GM19463 (cell line): ENCODE measurements around the gene CHRM4.
A peak's percentile ranks its signal among the peaks of the same experiment; 100 is the strongest.

Source experiments
- ATAC-seq: cut with Tn5 transposase; IDR thresholded peaks from one replicate; pipeline ENCODE4 v1.9.1; 2021; ENCODE audit warnings: mild to moderate bottlenecking, moderate library complexity; ENCODE audit not compliant: unreplicated experiment

The CHRM4 gene

DNA sequence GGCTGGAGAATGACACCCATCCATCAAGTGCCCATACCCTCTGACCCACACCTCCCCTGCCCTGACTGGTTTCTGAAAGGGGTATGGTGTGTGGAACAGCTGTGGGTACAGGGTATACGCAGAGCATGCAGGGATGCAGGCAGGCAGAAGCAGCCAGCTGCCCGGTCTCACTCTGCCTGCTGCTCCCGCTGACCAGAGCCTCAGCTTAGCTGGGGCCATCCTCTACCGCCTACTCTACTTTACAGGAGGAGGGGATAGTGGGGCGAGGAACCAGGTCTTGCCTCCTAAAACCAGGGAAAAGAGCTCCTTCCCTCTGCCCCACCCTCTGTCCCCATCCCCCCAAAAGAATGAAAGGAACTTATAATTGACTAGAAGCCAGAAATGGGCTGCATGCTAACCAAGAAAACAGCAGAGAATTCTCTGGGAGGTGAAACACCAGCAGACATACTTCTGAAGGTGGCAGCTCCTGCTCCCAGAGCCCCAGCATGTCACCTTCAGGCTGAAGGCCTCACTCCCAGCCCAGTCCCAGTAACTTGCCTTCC, 13.0 kb upstream of the CHRM4 start:
- ATAC-seq, result no peak

DNA sequence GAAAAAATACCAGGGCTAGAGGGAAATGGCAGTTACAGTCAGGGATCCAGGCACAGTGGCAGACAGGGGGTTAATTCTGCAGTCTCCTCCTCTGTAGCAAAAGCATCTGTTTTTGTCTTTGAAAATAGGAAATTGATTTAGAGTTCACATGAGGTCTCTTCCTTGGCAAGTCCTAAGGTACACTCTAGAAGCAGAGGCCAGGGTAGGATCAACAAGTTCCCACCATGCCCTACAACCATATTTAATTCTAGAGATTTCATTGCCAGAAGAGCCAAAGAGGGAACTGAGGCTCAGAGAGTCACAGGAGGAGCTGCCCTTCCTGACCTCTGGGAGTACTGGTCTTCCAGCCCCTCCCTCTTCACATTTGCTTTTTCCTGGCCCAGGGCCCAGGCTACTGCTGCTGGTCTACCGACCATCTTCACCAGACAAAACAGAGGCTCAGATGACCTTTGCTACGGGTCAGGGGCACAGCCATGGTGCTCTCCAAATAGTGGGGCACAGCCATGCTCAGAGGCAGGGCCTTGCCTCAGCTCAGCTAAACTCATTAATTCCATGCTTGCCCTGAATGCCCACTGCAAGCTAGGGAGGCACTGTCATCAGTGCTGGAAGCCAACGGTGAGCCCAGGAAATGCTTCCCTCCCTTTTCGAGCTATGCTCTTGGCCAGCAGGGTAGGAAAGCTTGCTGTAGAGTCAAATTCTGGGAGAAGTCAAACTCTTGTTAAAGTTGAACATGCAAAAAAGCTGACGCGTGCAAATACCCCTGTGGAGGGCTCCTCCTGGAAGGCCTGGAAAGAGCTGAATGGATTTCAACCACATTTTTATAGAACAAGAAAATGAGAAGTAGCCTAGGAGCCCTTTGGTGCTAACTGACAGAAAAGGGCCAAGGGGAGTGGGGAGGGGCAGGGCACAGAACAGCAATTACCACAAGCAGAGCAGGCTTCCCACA, 11.7 kb upstream of the CHRM4 start:
- no peak for ATAC-seq

DNA sequence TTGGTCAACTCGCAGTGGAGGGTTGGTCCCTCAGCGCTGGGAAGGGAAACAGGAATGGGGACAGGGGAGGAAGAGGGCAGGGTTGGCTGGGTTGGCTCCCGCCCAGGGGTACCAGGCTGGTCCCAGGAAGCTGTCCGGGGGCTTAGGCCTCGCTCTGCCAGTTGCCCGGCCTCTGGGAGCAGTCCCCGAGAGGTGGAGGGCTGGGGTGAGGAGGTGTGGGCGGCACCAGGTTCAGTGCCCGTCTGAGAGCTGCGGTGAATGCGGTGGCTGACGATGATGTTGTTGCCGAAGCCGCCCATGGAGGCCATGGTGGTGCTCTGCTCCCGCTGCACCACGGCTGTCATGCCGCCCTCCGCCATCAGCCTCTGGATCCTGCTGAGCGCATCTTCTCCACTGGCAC, 6.0 kb upstream of the CHRM4 start:
- ATAC-seq, result no peak

DNA sequence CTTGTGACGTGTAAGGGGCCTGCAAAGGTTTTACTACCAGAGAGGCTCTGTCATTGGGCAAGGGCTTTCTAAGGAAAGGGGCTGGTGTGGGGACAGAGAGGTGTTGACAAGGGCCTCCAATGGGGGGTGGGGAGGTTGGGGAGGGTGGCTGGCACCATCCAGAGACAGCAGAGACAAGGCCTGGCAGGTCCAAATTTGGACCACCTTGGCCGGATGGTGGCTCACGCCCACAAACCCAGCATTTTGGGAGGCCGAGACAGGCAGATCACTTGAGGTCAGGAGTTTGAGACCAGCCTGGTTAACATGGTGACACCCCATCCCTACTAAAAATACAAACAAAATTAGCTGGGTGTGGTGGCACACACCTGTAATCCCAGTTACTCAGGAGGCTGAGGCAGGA, 2.2 kb upstream of the CHRM4 start:
- ATAC-seq, result no peak

DNA sequence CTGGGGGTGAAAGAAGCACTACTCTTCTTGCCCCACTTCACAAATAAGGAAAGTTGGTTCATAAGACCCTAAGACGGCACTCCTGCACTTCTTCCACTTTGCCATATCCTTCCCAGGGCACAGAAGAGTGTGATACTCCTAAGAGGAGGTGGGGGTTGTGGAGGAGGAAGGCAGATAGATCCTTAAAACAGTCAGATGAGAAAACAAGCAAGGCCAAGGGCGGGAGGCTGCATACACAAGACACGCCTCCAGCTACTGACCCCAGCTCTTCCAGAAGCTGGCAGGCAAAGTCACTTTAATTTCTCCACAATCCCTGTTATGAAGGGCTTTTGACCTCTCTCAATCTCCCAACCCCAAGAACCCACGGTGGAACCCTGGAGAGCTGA, 1.6 kb upstream of the CHRM4 start:
- ATAC-seq, result no peak

DNA sequence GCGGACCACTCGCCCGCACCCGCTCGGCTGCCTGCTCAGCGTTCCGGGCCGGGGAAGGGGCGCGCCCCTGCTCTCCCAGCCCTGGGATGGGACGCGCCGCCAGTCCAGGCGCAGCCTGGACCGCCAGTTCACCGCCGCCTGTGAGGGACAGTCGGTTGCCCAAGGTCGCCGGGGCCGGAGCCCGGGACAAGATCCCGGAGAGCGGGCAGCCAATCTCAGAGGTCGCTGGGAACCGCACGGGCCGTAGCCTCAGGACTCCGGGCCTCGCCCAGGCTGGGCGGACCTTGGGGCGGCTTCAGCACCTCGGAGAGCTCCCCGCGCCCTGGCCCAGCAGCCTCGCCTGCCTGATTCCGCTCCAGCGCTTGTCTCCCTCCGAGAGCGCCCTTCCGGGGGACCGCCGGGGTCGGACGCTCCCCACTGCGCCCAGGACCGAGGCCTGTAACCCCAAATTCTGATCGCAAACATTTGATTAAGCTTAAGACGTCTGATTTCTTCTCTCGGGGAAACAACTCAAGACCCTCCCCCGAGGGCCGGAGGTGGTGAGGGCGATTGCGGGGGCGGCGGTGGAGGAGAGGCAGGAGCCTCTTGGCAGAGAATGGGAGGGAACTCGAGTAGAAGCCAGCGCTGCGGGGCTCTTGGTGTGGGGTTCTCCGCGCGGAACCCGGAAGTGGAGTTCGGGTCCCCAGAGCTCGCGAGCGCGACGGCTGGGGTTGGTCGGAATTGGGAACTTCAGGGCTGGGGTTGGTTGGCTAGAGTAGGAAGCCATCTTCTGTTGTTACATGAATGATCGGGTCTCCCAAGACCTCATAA, 1.1 kb upstream of the CHRM4 start:
- peak; percentile 64 for ATAC-seq

DNA sequence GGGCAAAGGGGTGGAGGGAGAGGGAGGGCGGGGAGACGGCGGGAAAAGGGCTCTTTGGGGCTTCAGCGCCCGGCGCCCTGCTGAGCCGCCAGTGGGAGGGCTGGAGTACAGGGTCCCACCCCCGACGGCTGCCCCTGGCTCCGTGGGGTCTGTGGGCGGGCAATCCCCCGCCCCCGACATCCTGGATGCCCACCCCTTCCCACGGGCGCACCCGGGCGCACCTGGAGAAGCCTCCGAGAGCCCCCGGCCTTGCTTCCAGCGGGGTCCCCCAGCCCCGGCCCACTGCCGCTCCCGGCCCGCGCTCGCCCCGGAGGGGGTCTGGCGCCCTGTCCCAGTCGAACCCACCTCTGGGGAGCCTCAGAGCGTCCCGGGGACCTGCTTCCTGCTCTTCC, 394 bp downstream of the CHRM4 start:
- no peak for ATAC-seq

DNA sequence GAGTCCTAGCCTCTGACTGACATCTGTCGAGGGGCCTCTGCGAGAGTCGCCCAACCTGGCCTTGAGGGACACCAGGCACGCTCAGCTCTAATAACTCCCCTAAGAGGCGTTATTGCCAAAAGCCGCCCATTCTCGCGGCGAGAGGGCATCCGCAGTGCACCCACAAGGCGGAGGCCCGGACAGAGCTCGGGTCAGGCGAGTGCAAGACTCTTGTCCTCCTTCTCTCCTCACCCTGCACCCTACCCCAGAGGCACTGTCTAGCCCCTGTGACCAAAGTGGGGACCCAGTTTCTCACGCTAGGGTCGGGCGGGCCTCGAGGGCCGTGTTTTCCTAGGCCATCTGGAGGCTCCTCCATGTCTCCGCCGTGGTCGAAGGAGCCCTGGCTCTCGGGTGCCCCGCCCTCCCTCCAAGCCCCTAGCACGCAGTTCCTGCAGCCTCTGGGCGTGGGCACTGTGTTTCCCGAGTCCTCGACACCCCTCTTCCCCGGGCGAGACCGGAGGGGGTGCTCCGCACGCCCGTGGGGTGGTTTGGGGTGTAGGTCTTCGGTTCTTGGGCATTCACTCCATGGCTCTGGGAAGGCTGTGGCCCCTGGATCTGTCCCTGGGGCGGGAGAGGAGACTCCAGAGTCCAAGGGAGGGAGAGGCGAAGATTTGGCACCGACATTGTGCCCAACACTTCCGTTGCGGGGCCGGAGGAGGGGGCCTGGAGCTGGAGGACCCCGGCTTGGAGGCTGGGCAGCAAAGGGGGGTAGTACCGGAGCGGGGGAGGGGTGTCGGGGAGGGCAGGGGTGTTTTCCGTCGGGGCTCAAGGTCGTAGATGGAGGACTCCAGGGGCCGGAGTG, 1.0 kb downstream of the CHRM4 start:
- ATAC-seq, result no peak

DNA sequence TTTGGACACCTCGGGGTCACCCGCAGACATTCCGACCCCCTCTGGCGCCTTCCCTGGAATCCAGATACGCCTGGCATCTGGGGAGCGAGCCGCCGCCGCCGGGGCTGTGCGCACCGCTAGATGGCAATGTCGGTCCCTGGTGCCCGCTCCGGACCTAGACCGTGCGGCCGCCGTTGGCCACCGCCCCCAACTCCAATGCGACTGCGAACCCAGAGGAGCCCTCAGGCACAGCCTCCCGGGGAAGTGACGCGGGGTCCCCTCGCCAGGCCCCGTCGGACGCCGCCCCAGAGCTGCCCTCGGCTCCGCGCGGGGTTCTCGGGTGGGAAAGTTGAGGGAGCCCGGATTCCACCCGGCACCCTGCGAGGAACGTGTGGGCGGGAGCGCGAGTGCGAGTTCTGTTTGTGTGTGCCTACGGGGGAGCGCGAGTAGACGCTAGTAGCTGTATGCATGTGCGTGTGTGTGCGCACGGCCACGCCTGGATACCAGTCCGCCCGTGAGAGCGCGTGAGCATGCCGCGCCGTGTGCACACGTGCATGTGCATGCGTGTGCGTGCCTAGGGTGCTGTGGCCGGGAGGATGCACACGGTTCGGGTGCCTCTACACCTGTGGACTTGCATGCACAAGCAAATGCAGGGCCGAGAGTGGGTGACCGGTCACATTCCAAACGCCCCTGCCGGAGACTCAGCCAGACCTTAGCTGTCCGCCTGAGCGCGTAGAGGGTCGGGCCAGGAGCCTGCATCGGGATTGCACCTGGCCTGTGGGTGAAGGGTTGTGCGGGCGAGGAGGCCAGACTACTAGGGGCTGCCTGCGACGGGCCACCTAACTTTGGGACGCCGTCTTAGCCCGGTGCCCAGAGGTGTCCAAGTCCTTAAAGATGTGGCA, 1.9 kb downstream of the CHRM4 start:
- peak; percentile 55 for ATAC-seq

DNA sequence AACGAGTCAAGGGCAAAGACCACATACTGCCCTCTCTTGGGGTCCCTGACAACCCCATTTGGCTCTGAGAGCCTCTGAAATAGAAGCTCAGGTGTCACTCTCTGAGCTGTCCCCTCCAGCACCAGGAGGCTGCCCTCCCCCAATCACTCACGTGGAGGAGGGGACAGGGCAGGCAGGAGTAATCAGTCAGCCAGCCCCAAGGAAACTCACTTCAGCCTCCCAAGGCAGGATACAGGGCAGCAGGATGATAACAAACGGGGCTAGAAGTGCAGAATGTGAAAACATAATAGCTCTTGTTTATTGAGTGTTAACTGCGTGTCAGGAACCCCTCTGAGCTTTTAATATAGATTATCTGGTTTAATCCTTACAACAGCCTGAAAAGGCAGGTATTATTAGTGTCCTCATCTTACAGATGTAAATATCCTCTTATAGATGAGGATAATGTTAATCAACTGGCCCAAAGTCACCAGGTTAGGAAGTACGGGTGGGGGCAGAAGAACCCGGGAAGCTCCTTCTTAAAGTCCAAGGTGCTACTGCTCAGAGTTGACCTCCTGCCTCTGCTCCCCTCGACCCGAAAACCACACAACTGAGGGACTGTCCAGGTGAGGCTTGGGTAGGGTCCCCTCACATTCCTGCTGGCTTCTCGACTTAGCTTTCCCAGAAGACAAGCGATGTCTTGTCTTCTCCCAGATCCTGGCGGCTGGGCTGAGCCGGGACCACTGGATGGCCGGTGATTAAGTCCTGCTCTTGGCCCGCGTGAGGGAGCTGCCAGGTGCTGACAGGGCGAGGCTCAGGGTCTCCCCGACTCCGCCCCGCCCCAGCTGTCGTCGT, 2.7 kb downstream of the CHRM4 start:
- ATAC-seq, result no peak

DNA sequence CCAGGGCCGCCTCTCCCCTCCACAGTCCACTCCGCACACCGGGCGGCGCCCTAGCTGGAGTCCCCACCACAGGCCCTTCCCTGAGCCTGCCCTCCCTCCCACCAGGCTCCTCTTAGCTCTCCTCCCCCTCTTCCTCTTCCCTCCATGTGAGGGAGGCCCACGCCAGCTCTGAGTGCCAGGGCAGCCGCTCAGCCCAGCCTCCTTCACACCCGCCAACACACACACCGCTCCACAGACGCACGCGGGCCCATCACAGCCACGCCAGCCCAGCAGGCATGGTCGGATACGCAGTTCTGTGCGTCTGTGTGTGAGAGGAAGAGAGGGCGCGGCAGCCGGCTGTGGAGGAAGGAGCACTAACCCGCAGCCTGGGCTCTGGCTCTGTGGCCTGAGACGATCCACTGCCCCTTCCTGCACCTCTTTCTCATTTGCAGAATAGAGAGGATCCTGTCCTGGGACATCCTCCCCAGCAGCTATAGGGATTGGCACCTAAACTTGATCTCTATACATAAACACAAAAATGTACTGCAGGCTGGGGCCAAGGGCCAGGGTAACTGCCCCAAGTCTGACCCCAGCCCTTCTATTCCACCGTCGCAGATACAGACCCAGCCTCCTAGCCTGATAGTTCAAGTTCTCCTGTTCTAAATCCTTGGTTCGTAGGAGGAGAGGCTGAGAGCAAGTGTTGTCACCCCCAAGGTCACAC, 3.5 kb downstream of the CHRM4 start:
- no peak for ATAC-seq

DNA sequence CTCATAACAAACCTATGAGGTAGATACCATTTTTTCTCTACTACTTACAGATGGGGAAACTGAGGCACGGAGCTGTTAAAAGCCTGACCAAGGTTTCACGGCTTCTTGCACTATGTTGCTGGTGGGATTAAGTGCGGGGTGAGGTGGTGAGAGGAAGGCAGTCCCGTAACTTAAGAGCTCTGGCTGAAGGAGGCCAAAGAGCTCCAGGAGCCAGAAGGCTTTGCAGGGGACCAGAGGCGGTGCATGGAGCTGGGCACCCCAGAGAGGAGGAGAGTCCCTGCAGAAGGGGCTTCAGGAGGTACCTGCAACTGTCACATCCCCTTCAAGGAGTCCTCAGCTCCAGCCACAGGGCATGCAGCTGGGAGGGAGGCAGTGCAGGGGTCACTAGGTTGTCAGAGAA, 4.1 kb downstream of the CHRM4 start:
- ATAC-seq, result no peak

DNA sequence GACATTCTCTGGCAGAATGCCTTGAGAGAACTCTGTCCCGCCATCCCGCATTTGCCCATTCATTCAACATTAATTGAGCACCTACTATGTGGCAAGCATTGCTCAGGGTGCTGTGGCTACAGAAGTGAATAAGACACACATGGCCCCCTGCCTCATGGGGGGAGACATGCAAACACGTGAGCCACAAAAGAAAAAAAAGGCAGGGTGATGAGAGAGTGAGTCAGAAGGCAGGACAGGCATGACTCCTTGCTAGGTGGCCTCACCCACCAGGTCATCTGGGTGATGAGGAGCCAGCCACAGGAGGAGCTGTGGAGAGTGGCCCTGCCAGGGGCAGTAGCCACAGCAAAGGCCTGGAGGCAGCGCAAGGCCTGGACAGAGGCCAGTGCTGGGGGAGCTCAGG, 4.9 kb downstream of the CHRM4 start:
- no peak for ATAC-seq

DNA sequence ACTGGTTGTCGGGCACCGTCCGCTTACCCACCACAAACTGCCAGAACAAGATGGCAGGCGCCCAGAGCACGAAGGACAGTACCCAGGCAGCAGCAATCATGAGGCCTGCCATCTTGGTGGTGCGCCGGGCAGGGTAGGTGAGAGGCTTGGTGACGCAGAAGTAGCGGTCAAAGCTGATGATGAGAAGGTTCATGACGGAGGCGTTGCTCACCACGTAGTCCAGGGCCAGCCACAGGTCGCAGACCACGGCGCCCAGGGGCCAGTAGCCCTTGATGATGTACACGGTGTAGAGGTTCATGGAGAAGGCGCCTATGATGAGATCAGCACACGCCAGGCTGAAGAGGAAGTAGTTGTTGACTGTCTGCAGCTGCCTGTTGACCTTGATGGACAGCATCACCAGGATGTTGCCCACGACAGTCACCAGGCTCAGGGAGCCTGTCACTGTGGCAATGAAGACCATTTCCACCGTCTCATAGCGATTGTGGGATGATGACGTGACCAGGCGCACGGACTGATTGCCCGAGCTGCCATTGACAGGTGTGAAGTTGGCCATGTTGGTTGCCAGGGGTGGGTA, 5.5 kb downstream of the CHRM4 start:
- ATAC-seq, result no peak

DNA sequence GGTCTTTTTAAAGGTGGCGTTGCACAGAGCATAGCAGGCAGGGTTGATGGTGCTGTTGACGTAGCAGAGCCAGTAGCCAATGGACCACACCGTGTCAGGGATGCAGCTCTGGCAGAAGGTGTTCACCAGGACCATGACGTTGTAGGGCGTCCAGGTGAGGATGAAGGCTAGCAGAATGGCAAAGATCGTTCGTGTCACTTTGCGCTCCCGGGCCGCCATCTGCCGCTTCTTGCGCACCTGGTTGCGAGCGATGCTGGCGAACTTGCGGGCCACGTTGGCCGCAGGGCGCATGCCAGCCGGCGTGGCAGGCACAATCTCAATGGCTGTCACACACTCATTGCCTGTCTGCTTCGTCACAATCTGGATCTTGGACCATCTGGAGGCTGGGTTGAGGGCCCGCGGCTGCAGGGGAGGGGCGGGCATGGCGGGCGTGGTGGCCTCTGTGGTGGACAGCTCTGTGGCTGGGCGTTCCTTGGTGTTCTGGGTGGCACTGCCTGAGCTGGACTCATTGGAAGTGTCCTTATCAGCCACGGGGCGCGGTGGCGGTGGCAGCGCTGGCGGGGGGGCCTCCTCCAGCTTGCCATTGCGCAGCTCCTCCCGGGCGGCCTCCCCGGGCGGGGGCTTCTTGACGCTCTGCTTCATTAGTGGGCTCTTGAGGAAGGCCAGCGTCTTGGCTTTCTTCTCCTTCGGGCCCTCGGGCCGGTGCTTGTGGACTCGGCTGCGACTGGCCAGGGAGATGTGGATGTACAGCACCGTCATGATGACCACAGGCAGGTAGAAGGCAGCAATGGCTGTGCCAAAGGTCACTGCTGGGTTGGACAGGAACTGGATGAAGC, 6.2 kb downstream of the CHRM4 start:
- ATAC-seq, result no peak

DNA sequence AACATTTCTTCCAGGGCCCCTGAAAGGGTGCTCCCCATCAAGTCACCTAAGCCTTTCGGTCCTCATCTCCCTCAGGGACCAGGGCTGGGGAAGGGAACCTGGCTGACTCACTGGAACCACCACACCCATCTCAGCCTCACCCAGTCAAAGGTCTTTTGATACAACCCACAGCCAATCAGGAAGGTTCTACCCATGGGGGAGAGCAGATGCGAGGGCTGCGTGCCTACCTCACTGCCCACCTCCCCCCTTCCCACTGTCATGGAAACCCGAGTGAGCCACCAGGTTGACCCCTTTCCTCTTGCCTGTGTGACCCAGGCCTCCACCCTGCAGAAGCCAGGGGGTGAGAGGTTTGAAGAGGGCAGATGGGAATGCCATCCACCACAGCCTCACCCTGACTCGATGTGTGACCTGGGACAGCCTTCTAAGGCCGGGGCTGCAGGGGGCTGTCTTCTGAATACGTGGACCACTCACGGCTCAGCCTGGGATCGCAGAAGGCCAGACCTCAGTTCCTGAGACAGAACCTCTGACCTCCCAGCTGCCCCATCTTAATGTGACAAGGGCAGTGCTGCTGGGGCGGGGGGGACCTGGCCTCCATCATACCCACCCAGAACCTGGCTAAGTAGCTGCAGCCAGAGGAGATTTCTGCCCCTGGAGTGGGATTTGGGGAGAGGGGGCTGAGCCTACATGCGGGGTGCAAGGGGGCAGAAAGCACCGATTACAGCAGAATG, 7.4 kb downstream of the CHRM4 start:
- no peak for ATAC-seq

DNA sequence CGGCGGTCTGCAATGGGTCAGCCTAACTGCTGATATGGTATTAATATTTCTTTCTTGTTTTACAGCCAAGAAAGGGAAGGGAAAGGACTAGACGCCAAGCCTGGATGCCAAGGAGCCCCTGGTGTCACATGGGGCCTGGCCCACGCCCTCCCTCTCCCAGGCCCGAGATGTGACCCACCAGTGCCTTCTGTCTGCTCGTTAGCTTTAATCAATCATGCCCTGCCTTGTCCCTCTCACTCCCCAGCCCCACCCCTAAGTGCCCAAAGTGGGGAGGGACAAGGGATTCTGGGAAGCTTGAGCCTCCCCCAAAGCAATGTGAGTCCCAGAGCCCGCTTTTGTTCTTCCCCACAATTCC, 8.2 kb downstream of the CHRM4 start:
- ATAC-seq, result no peak
